ENCODE results near the gene CLEC3B.

DNA sequence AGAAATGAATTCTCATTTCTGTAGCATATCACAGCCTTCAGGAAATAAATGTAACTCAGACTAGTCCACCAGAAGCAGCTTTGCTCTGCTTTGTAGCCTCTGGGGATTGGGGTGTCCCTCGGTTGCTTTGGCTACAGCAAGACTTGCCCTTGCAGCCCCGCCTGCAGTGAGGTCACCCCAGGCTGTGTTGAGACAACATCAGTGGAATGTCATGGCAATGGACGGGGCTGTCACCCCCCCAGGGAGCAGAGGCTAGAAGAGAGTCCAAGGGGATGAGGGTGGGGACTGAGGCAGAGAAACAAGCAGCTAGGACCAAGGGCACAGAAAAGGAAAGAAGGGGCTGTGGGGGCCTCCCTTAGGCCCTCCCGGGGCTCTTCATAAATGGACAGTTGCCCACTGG, 854 bp downstream of the CLEC3B start:
- TF ChIP-seq, protein P1, sequence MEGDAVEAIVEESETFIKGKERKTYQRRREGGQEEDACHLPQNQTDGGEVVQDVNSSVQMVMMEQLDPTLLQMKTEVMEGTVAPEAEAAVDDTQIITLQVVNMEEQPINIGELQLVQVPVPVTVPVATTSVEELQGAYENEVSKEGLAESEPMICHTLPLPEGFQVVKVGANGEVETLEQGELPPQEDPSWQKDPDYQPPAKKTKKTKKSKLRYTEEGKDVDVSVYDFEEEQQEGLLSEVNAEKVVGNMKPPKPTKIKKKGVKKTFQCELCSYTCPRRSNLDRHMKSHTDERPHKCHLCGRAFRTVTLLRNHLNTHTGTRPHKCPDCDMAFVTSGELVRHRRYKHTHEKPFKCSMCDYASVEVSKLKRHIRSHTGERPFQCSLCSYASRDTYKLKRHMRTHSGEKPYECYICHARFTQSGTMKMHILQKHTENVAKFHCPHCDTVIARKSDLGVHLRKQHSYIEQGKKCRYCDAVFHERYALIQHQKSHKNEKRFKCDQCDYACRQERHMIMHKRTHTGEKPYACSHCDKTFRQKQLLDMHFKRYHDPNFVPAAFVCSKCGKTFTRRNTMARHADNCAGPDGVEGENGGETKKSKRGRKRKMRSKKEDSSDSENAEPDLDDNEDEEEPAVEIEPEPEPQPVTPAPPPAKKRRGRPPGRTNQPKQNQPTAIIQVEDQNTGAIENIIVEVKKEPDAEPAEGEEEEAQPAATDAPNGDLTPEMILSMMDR (tag by site-specific recombination; IDR thresholded peaks at IDR 0.05), result no peak
- TF ChIP-seq ZNF292 (tag by site-specific recombination; IDR thresholded peaks at IDR 0.05; ENCODE audit: borderline replicate concordance, low read depth), result no peak
- TF ChIP-seq SALL2 (tag by site-specific recombination; IDR thresholded peaks at IDR 0.05; ENCODE audit: borderline replicate concordance), result no peak
- no peak for TF ChIP-seq ZNF121 (tag by site-specific recombination; IDR thresholded peaks at IDR 0.05)
- no peak for TF ChIP-seq ZNF274 (IDR thresholded peaks at IDR 0.05; ENCODE audit: low read length)
- no peak for TF ChIP-seq ZNF274 (tag by site-specific recombination; IDR thresholded peaks at IDR 0.05; ENCODE audit: borderline replicate concordance)
- TF ChIP-seq, protein P2, sequence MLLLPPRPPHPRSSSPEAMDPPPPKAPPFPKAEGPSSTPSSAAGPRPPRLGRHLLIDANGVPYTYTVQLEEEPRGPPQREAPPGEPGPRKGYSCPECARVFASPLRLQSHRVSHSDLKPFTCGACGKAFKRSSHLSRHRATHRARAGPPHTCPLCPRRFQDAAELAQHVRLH (tag by site-specific recombination; IDR thresholded peaks at IDR 0.05), result no peak
